ENCODE measurements around the gene METTL15. TPM values are rescaled to one million over a fixed set of nuclear protein-coding genes. Genes with fewer than 3 reads are reported as not detected.

METTL15 gene
- total and polyA plus RNA-seq, 2 of the 8 experiments (the other 6 are each of a cell fraction or from before 2014, with no cell fraction given), result 5.4 to 10.5 TPM

GRCh38 chr11:28083118-28083517 lies 25.1 kb upstream of the METTL15 start (continued):
- TF ChIP-seq MAFK (IDR thresholded peaks at IDR 0.05; ENCODE audit: low read depth, low read length), result no peak
- no peak for TF ChIP-seq BRCA1 (IDR thresholded peaks at IDR 0.05; ENCODE audit: low read depth, low read length)
- no peak for TF ChIP-seq JUND (IDR thresholded peaks at IDR 0.05; ENCODE audit: low read length)
- no peak for TF ChIP-seq NANOG (IDR thresholded peaks at IDR 0.05; ENCODE audit: insufficient read depth, low read depth, low read length, poor library complexity, severe bottlenecking)
